ENCODE data around the gene LONRF2.
"Not testable (repeated sequence)": the region's sequence is repeated elsewhere in the genome, so short reads cannot be mapped to it uniquely, and the experiment has no call there.

Gene LONRF2

GRCh38 chr2:100321866-100322820 lies at the start of gene LONRF2:
Gene LONRF2 (minus strand): TSS chr2:100322501. CDS start chr2:100322093, 408 bp downstream.
- no peak for FAIRE-seq

- FAIRE-seq: no peak
Measured at GRCh38 chr2:100367163-100367562, 44.9 kb upstream of the LONRF2 start.

GRCh38 chr2:100365434-100365833 lies 43.1 kb upstream of the LONRF2 start:
- FAIRE-seq: no peak

- FAIRE-seq: not testable (repeated sequence)
Measured at GRCh38 chr2:100362269-100362668, 40.0 kb upstream of the LONRF2 start.

- FAIRE-seq: no peak
Measured at GRCh38 chr2:100359576-100359975, 37.3 kb upstream of the LONRF2 start.

- no peak for FAIRE-seq
Measured at GRCh38 chr2:100358554-100358953, 36.3 kb upstream of the LONRF2 start.

GRCh38 chr2:100352521-100352920 lies 30.2 kb upstream of the LONRF2 start:
- no peak for FAIRE-seq

GRCh38 chr2:100350661-100351185 lies 28.4 kb upstream of the LONRF2 start:
- no peak for FAIRE-seq

GRCh38 chr2:100345144-100345543 lies 22.8 kb upstream of the LONRF2 start:
- not testable (repeated sequence) for FAIRE-seq

- no peak for FAIRE-seq
Measured at GRCh38 chr2:100344433-100344832, 22.1 kb upstream of the LONRF2 start.

GRCh38 chr2:100342466-100342865 lies 20.2 kb upstream of the LONRF2 start:
- not testable (repeated sequence) for FAIRE-seq

GRCh38 chr2:100339823-100340222 lies 17.5 kb upstream of the LONRF2 start:
- no peak for FAIRE-seq

GRCh38 chr2:100334929-100335328 lies 12.6 kb upstream of the LONRF2 start:
- FAIRE-seq: no peak

- no peak for FAIRE-seq
Measured at GRCh38 chr2:100327742-100328141, 5.4 kb upstream of the LONRF2 start.

- FAIRE-seq: no peak
Measured at GRCh38 chr2:100321179-100321865, 979 bp downstream of the LONRF2 start.

- no peak for FAIRE-seq
Measured at GRCh38 chr2:100320547-100321178, 1.6 kb downstream of the LONRF2 start.

- FAIRE-seq: no peak
Measured at GRCh38 chr2:100317634-100318033, 4.7 kb downstream of the LONRF2 start.

- FAIRE-seq: no peak
Measured at GRCh38 chr2:100309973-100310719, 12.2 kb downstream of the LONRF2 start.

GRCh38 chr2:100309311-100309710 lies 13.0 kb downstream of the LONRF2 start:
- FAIRE-seq: no peak

- no peak for FAIRE-seq
Measured at GRCh38 chr2:100303744-100304143, 18.6 kb downstream of the LONRF2 start.

- no peak for FAIRE-seq
Measured at GRCh38 chr2:100302585-100302892, 19.8 kb downstream of the LONRF2 start.

GRCh38 chr2:100301881-100302584 lies 20.3 kb downstream of the LONRF2 start:
- no peak for FAIRE-seq

Measured in A204.1 (cell line).